Breast epithelium (tissue), 4 donors: ENCODE results near the gene TADA2A. TPM values are rescaled to one million over a fixed set of nuclear protein-coding genes. Genes with fewer than 3 reads are reported as not detected.

Experiments
- DNase-seq, 2 donors: peaks; one replicate each; pipeline ENCODE4 v3.0.0-alpha.2; 2019; ENCODE audit warnings: low spot score in 2 of 2
- H3K27ac ChIP-seq, 2 donors: fragments of 200-600 bp; sonication (generic) in 1 of 2; one replicate each; pipeline ENCODE4 v1.5.1; 2016 to 2019; ENCODE audit warnings: mild to moderate bottlenecking in 1 of 2
- H3K27me3 ChIP-seq, 2 donors: fragments of 200-600 bp; sonication (generic) in 1 of 2; one replicate each; pipeline versions ENCODE4 v1.5.1 to v1.6.0; 2017 to 2019; ENCODE audit warnings: control low read depth in 1 of 2, mild to moderate bottlenecking in 1 of 2
- H3K36me3 ChIP-seq: fragments of 200-600 bp; one replicate; pipeline ENCODE4 v1.5.1; 2019
- H3K4me1 ChIP-seq, 2 donors: fragments of 200-600 bp; sonication (generic); one replicate each; pipeline ENCODE4 v1.5.1; 2016 to 2019; ENCODE audit warnings: control low read depth in 1 of 2
- H3K4me3 ChIP-seq, 3 donors: fragments of 200-600 bp; sonication (generic); 1 replicate in 2 of 3; 2 replicates in 1 of 3; pipeline ENCODE4 v1.5.1; 2016 to 2019; ENCODE audit warnings: mild to moderate bottlenecking in 3 of 3, moderate library complexity in 2 of 3
- H3K9me3 ChIP-seq, 2 donors: fragments of 200-600 bp; sonication (generic) in 1 of 2; one replicate each; pipeline ENCODE4 v1.5.1; 2016 to 2019; ENCODE audit warnings: control low read depth in 1 of 2
- POLR2A ChIP-seq: fragments of 450-650 bp; IDR thresholded peaks from one replicate; pipeline ENCODE4 v1.6.1; 2016; ENCODE audit warnings: antibody characterized with exemption, mild to moderate bottlenecking, moderate library complexity
- POLR2AphosphoS5 ChIP-seq, 3 donors: sonication (generic); formaldehyde crosslinking; IDR thresholded peaks; one replicate each; pipeline ENCODE4 v1.6.1; 2017; ENCODE audit warnings: antibody characterized with exemption in 3 of 3
- intact Hi-C: fragments of 100-400 bp; cut with DNase I; formaldehyde crosslinking; loops from one replicate; pipeline ENCODE4 v1.15.1; 2023; ENCODE audit warnings: low total_unique reads
- total RNA-seq, 3 donors: library from RNA; depleted of rRNA; stranded (reverse); fragments of >200 nt; gene quantifications; one replicate each; pipeline ENCODE4 v1.1.0, GENCODE V29; 2016
- TF ChIP-seq, protein P1 (sequence below), 3 donors: fragments of 450-650 bp; IDR thresholded peaks; one replicate each; pipeline ENCODE4 v1.5.1; 2016 to 2017; ENCODE audit warnings: antibody characterized with exemption in 3 of 3, mild to moderate bottlenecking in 3 of 3, moderate library complexity in 3 of 3

Gene TADA2A
- total RNA-seq, 3 donors from 2014 or later: 14.7 to 36.1 (median 26.3) TPM

- Histone ChIP-seq H3K4me3 (no peak overlapping the region), H3K36me3 (no peaks in the 10 kb centered on the region), H3K27ac (no peak overlapping the region), H3K27me3 (no peaks in the 10 kb centered on the region), H3K9me3 (no peaks in the 10 kb centered on the region), H3K4me1 (no peaks in the 10 kb centered on the region)
- intact Hi-C loops: no loop called here
- DNase-seq: no peak
- TF ChIP-seq, protein P1, sequence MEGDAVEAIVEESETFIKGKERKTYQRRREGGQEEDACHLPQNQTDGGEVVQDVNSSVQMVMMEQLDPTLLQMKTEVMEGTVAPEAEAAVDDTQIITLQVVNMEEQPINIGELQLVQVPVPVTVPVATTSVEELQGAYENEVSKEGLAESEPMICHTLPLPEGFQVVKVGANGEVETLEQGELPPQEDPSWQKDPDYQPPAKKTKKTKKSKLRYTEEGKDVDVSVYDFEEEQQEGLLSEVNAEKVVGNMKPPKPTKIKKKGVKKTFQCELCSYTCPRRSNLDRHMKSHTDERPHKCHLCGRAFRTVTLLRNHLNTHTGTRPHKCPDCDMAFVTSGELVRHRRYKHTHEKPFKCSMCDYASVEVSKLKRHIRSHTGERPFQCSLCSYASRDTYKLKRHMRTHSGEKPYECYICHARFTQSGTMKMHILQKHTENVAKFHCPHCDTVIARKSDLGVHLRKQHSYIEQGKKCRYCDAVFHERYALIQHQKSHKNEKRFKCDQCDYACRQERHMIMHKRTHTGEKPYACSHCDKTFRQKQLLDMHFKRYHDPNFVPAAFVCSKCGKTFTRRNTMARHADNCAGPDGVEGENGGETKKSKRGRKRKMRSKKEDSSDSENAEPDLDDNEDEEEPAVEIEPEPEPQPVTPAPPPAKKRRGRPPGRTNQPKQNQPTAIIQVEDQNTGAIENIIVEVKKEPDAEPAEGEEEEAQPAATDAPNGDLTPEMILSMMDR (IDR thresholded peaks at IDR 0.05): no peak
- TF ChIP-seq POLR2A (no peak), POLR2AphosphoS5 (IDR thresholded peaks at IDR 0.05) (no peak)
Observed at GRCh38 chr17:37461668-37462067, 55.0 kb downstream of the TADA2A start.

GRCh38 chr17:37462492-37462891 lies 55.8 kb downstream of the TADA2A start:
- no peak overlapping the region for H3K27ac ChIP-seq
- DNase-seq: no peak
- intact Hi-C loops: no loop called here
- TF ChIP-seq POLR2AphosphoS5 (IDR thresholded peaks at IDR 0.05) (no peak), POLR2A (no peak)
- TF ChIP-seq, protein P1 (IDR thresholded peaks at IDR 0.05): no peak
- H3K9me3 ChIP-seq: no peaks in the 10 kb centered on the region
- no peaks in the 10 kb centered on the region for H3K36me3 ChIP-seq
- no peaks in the 10 kb centered on the region for H3K27me3 ChIP-seq
- H3K4me3 ChIP-seq: no peak overlapping the region
- H3K4me1 ChIP-seq: no peaks in the 10 kb centered on the region

DNA sequence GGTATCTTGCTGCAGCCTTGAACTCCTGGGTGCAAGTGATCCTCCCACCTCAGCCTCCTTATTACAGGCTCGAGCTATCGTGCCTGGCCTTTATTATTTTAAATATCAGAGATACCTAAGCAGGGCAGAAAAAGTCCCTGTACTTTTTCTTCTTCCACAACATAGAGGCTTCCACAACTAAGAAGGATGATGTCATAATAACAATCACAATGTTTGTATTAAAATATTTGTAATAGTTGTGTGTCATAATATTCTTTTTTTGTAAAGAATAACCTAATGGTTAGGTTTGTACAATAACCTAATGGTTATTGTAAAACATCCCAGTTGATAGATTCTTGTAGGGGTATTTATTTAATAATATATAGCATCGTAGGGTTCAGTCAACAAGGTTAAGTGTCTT lies 56.4 kb downstream of the TADA2A start:
- H3K27ac ChIP-seq: no peak overlapping the region
- H3K4me1 ChIP-seq: no peaks in the 10 kb centered on the region
- no peaks in the 10 kb centered on the region for H3K36me3 ChIP-seq
- intact Hi-C loops: no loop called here
- H3K27me3 ChIP-seq: no peaks in the 10 kb centered on the region
- no peaks in the 10 kb centered on the region for H3K9me3 ChIP-seq
- DNase-seq: no peak
- H3K4me3 ChIP-seq: no peak overlapping the region
- TF ChIP-seq POLR2AphosphoS5 (IDR thresholded peaks at IDR 0.05) (no peak), POLR2A (no peak)
- TF ChIP-seq, protein P1 (IDR thresholded peaks at IDR 0.05): no peak

DNA sequence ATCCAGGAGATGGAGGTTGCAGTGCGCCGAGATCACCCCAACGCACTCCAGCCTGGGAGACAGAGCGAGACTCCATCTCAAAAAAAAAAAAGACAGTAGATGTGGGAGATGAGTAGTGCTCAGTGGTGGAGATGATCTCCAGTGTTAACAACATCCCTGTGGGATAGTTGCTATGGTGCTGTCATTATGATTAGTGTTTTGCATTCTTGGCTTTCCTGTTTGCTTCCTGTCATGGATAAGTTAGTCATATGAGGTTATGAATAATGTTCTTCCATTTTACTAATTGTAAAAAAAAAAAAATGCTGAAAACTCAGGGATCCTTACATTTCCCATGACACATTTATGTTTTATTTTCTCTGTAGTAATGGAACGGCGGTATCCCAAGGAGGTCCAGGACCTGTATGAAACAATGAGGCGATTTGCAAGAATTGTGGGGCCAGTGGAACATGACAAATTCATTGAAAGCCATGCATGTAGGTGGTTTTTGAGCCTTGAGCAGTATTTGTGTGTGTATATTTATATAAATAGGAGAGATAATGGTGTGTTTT lies 58.5 kb downstream of the TADA2A start:
- Histone ChIP-seq H3K4me1 (no peaks in the 10 kb centered on the region), H3K27me3 (no peaks in the 10 kb centered on the region), H3K9me3 (no peaks in the 10 kb centered on the region), H3K36me3 (no peaks in the 10 kb centered on the region), H3K4me3 (no peak overlapping the region), H3K27ac (peak overlapping the region in 1 of 2 donors; percentile 76)
- no peak for DNase-seq
- intact Hi-C loops: no loop called here
- TF ChIP-seq POLR2AphosphoS5 (IDR thresholded peaks at IDR 0.05) (no peak), POLR2A (no peak)
- TF ChIP-seq, protein P1 (IDR thresholded peaks at IDR 0.05): no peak

DNA sequence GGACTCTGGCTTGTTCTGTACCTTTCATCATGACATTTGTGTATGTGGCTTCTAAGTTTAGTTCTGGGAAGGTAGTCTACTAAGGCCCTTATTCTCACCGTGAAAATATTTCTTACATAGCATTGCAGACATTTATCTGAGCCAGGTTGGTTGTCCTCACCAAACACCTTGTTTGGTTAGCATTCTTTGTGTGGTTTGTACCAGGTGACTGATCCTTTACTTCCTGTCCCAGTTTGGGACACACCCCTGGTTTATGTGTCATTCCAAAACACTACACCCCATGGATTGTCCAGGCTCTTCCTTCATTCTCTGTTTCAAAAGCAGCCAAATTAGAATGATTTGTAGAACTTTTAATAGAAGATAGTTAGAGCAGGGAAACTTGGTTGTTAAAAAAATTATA lies 59.8 kb downstream of the TADA2A start:
- TF ChIP-seq POLR2A: no peak
- TF ChIP-seq, protein P1 (IDR thresholded peaks at IDR 0.05): no peak
- peak in 1 of 3 donors; percentile 29 for TF ChIP-seq POLR2AphosphoS5 (IDR thresholded peaks at IDR 0.05)
- peak overlapping the region; percentile 52 to 76 for H3K27ac ChIP-seq
- no peaks in the 10 kb centered on the region for H3K4me1 ChIP-seq
- intact Hi-C loops: no loop called here
- no peaks in the 10 kb centered on the region for H3K27me3 ChIP-seq
- no peaks in the 10 kb centered on the region for H3K36me3 ChIP-seq
- no peaks in the 10 kb centered on the region for H3K9me3 ChIP-seq
- DNase-seq: no peak
- no peak overlapping the region for H3K4me3 ChIP-seq
